GM20000 (cell line): Measurements from ENCODE around the gene SMR3B.

Source experiments
- DNase-seq: peaks from one replicate; pipeline ENCODE4 v3.0.0; 2012; ENCODE audit warnings: low spot score
- CTCF ChIP-seq: IDR thresholded peaks from 2 replicates; pipeline ENCODE4 v1.5.1; 2012; ENCODE audit warnings: mild to moderate bottlenecking, control low read depth; ENCODE audit errors: extremely low read depth, missing control alignments

The SMR3B gene

GRCh38 chr4:70364002-70364401, 18.9 kb upstream of the SMR3B start:
- DNase-seq = no peak
- TF ChIP-seq CTCF = no peak

- DNase-seq = no peak
- TF ChIP-seq CTCF = no peak
Observed at GRCh38 chr4:70365479-70365878, 17.5 kb upstream of the SMR3B start.

- no peak for DNase-seq
Observed at GRCh38 chr4:70367813-70368212, 15.1 kb upstream of the SMR3B start.

GRCh38 chr4:70371987-70372386, 10.9 kb upstream of the SMR3B start:
- TF ChIP-seq CTCF = no peak
- DNase-seq = no peak

More at GRCh38 chr4:70367813-70368212, 15.1 kb upstream of the SMR3B start:
- TF ChIP-seq CTCF = no peak

- TF ChIP-seq CTCF = no peak
- no peak for DNase-seq
Observed at GRCh38 chr4:70372760-70373159, 10.2 kb upstream of the SMR3B start.

- no peak for DNase-seq
- no peak for TF ChIP-seq CTCF
Observed at GRCh38 chr4:70380578-70380977, 2.4 kb upstream of the SMR3B start.

- TF ChIP-seq CTCF = no peak
- no peak for DNase-seq
Observed at GRCh38 chr4:70392057-70392776, 9.3 kb downstream of the SMR3B start.
